ENCODE data around the gene AUTS2.

The AUTS2 gene

DNA sequence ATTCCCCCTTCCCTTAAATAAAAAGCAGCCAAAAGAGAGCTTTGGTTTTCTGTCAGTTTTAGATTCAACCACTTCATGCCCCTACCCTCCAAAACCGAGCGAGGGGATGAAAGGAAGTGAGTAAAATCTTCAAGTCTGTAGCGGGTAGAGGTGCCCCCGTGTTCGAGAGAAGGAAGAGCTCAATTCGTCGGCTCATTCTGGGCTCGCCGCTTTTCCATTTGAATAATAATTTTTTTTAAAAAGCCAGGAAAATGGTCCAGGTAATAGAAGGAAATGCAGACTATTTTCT is 1097.5 kb downstream of the AUTS2 start:
- no peak for DNase-seq

DNA sequence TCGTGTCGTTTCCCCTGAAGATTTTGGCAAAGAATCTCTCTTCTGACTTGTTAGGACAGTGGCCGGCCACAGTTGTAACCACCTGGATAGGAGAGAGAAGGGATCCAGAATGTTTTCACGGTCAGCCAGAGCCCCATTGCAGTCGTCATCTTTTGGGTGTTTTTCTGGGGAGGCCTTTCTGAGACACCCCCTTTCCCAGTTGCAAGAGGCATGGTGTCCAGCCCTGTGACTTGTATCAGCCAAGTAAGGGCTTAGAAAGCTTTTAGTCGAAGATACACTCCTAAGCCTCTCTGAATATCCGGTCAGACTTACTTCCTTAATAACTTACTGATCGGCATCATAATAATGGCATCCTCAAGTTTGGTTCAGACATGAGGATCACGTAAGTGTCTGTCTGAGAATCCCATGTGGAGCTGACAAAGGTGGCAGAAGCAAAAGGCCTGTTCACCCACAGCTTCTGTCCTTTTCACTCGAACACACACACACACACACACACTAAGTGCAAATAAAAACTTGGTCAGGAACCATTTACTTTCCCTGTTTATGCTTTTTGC is 1098.0 kb downstream of the AUTS2 start:
- DNase-seq = no peak

DNA sequence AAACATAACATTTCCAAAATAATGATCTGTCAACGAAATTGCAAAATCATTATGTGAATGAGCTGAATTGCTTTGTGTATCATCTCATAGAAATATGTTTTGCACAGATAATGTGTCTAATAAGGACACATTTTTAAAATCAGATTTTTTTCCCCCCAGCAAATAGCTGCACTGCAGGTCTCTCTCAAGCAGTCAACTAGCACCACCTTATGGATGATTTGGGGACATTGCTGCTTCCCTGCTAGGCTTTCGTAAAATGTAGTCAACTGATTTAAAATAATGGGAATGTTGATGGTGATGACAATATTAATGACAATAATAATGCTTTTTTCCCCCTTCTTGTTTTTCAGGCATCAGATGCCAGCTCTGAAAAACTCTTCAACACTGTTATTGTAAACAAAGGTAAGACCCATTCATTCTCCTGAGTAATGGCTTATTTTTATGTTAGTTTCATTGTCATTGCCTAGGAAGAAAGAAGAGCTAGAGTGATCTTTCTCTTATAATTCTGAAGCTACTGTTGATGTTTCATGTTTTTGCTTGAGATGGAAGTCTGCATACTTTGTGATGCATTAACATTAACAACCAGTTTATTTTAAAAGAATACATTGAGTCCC is 1100.1 kb downstream of the AUTS2 start:
- DNase-seq = no peak

DNA sequence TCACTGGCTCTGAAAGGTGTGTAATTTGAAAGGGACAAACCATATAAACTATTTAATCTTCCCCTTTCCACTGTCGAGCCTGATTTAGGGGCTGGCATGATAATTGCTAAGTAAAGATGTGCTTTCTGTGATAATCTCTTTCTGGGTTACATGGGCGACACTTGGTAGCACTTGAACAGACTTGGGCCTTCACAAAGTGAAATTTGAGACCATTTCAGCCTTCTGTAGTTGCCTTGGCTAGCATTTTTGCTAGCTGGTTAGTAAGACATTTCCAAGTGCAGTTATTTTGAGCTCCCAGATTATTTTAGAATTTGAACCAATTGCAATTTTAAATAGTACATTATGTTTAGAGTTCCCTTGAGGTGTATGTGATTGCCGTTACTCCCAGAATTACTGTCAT is 1101.0 kb downstream of the AUTS2 start:
- no peak for DNase-seq

DNA sequence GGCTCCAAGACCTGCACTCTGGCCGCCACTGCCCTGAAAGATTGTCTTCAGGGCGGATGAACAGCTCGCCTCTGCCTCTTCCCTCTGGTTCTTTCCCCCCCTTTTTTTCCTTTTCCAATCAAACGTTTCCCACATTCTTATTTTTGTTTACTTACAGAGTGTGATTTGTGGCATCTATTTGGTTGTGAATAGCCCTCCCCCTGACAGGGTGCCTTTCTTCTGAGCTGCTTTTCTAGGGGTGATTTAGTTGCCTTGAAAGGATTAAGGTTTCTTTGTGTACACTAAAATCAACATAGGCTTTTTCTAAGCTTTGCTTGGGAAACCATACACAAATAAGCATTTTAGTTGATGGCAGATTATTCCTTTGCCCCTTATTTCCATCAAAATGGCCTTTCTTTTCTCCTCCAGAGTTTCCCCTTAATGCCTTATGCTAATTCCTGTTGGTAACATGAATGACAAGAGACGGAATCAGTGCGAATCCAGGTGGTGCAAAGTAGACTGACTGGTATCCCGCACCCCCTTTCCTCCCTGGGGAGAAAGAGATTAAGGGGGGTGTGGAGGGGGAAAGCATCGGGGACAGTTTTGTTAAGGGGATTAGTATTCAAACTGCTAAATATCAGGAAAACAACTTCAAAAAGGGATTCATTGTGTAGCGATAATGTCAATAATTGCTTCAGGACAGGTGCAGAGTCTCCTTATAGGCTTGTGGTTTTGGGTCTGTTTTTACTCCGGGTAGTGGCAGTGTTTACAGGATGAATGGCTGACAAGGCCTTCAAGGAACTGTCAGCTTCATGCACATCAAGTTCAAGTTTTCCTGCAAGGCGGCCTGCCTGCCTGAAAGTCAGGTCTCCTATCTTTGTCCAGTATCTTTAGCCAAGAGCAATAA is 1102.0 kb downstream of the AUTS2 start:
- no peak for DNase-seq

DNA sequence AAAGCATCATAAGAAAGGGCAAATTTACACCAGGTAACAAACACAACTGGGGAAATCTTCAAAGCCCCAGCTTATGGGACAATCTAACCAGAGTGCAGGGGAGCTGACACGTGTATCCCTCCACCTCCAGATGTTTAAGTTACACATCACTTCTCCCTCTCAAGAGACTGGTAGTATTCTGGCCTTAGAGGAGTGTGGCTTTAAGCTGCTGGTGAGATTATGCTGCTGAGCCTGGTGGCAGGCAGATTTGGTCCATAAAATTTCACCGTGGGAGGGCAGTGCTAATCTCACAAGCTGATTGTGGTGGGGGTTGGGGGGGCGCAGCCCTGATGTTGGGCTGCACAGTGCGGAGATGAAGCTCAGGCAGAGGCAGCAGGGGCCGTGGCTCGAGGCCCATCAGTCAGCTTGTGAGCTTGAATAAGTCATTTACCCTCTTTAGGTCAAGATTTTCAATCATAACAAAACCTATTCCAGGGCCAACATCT is 1102.7 kb downstream of the AUTS2 start:
- no peak for DNase-seq

DNA sequence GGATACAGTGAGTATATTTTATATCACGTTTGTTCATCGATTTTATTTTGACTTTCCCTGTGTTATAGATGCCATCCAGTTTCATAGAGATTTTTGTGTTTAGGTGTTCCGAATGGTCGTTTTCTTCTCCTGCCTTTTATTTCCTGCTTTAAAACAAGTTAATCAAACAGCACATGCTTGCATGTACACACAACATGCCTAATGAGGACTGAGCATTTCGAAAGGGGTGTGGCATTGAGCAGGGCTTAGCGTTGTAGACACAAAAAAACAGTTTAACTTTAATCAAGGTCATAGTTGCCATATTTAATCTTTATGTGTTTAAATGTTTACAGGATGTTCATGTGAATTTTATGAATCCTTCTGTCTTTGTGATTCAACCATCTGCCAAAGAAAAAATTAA is 1103.2 kb downstream of the AUTS2 start:
- no peak for DNase-seq

DNA sequence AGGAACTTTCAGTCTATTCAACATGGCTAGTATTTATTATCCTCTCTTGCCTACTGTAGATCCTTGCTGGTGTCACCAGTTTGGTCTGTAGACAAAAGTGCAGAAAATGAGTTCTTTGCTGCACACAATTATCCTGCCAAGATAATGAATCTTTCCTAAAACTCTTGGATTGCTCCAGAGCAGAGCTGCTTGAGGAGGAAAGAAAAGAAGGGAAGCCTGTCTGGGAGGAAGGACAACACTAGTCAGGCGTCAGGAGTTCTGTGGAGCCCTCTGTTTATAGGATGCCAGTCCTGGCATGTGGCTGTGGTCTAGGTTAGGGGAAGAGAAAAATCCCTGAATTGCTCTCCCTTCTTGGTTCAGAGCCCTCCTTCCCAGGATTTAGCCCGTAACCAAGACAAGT is 1103.7 kb downstream of the AUTS2 start:
- DNase-seq = no peak

DNA sequence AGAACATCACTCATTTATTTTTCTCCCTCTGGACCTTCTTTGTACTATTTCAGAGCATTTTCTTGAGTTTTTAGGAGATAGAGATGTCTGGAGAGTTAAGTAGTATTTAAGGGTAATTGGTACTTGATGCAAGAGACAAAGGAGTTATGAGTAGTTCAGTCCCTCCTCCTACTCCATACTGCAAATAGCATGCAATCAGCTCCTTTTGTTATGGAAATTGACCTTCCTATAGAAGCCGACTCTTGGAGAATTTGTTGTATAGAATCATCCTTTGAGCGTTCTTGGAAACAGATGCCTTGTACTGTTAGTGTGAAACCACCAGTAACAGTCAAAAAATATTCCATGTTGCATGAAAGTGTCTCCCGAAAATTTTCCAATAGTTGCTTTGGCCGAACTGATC is 1105.5 kb downstream of the AUTS2 start:
- DNase-seq = no peak

DNA sequence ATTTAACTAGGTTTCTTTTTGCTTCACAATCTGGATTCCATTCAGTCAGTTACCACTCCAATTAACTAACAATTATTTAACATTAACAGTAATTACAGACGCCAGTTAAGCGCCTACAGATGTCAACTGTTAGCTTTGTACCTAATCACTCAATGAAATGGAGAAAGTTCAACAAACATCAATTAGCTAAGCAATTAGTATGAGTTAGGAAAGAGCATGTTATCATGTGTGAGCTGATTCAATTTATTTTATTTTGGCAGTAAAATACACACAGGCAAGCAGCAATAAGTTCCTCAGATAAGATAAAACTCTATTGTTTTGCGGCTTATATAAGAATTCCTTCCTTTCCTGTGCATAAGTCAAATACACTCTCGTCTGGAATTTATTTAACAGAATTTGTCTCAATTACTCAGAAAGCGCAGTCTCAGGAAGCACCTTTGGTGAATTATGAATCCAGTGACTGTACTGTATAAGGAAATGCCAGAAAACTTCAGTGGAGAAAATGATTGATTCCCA is 1106.6 kb downstream of the AUTS2 start:
- no peak for DNase-seq

DNA sequence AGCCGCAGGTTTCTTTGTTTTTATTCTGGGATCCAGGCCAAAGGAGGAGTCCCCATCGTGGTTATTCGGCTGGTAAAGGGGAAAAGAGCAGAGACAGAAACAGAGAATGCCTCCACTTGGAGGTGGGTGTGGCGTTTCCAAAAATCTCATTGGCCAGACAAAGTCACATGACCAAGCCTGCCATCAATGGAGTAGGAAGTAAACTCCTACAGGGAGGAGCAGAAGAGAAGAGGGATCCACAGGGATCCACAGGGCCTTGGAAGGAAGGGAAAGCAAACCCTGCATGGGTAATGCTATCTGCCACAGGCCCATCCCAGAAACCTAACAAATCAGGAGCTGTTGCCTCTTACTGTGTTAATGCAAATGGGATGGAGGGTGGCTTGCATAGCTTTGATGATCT is 1107.9 kb downstream of the AUTS2 start:
- no peak for DNase-seq

DNA sequence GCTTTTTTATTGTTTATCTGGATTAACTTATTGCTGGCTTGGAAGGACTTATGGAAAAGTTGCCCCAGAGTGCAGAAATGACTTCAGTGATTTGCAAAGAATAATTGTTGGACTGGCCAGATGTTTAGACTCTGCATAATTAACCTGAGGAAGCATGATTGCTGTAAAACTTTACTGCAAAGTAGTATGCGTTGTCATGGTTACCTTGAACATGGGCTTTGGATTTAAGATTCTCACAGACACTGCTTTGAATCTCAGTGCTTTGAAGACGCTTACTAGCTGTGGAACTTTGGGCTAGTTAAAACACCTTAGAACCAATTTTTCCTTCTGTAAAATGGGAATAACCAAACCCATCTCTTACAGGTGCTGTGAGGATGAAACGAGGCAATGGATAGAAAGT is 1108.4 kb downstream of the AUTS2 start:
- no peak for DNase-seq

DNA sequence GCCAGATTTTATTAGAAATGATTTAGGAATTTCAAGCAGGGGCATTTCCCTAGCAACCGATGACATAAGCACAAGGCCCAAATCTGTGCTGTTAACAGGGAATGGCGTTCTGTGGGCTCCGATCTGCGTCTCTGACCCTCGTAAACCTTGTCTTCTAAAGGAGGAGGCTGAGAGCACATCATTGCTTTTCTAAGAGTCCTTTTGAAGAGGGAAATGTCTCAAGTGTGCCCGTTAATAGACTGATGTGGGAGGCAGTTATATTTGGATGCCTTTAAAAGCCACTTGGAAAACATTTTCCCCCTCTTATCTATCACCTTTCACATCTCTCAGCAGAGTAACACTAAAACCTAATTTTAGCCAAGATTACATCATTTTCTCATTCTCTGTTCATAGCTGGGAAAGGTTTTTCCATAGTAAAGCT is 1109.6 kb downstream of the AUTS2 start:
- no peak for DNase-seq

DNA sequence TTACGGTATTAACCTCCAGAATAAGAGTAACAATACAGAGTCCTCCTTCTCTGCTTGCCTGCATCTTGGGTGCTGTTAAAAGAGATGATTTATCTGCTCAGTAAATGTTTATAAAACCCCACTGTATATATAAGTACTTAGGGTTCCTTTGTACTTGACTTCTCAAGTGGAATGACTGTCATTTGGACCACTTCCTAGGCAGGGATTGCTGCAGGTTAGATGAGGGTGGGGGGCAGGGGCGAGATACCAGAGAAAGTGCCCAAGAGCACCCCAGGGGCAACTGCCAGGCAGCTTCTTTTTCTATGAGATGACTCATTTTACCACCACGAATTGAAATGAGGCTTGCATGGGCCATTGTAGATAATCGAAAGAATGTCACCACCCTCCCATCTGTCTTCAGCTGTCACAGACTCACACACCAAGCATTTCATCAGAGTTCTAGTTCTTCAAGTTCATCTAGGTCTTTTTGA is 1111.8 kb downstream of the AUTS2 start:
- DNase-seq = no peak

DNA sequence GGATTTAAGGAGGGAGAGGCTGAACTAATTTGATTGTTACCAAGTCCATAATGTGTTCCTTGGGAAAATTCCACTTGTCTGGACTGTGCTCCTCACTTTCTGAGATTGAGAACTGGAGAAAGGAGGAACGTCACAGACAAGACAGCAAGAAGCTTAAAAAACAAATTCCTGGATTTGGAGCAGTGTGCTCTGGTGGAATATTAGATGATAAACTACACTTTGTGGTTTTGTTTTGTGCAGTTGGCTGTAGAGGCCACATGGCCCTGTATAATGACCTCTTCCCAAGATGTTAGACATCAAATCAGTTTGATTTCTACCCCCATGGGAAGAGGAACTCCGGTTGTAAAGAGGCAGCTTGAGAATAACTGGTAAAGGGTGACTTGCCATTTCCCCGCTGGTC is 1112.4 kb downstream of the AUTS2 start:
- no peak for DNase-seq

DNA sequence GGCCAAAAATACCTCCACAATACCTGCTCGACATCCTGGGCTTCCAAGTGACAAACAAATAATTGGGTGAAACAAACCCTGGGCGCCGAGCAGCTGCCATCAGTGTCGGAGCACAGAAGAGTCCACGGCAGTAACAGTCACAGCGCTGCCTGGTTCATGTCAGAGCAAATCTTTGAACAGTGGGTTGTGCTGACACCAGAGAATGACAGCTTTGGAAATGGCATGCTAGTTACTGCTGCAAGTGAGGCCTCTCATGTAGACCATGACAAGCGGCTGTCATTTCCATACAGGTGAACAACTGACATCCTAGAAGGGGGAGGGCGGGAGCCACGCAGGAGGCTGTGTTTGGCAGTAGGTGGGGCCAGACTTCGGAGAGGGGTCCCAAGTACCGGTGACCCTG is 1113.2 kb downstream of the AUTS2 start:
- DNase-seq = no peak

DNA sequence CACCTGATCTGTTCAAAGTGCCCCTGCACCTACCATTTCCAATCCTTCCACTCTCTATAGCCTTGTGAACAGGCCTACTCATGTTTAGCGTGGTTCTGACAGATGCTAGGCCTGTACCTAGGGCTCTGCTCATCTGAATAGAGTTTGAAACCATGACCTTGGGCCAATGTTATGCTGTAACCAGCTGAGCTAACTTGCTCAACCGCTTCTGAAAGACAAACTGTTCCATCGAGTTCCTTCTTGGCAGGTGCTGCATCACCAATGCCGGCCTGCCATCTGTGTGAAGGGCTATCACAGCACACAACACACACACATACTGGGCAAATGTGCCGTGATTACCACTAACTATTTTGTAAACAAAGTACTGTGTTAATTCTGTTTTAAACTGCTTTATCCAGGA is 1114.7 kb downstream of the AUTS2 start:
- no peak for DNase-seq

DNA sequence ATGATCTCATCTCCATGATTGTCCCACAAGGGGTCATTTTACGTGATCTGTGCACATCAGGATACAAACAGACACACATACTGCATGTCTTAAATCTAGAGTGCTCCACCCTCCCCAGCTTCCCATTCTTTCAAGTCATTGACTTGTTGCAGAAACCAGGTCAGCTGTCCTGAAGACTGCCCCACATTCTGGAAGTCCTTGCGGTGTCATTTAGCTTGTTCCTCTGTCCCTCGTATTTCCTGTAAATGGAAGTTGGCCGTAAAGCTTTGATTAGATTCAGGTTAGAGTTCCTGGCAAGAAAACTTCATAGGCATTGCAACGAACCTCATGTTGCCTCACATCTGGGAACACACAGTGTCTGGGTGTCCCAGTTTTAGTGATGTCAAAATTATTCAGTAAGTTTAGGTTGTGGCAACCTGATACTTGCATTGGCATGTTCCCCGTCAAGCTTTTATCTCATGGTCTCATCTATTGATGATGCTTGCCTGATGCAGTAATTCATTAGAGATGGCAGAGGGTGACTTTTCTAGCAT is 1116.3 kb downstream of the AUTS2 start:
- DNase-seq = no peak

DNA sequence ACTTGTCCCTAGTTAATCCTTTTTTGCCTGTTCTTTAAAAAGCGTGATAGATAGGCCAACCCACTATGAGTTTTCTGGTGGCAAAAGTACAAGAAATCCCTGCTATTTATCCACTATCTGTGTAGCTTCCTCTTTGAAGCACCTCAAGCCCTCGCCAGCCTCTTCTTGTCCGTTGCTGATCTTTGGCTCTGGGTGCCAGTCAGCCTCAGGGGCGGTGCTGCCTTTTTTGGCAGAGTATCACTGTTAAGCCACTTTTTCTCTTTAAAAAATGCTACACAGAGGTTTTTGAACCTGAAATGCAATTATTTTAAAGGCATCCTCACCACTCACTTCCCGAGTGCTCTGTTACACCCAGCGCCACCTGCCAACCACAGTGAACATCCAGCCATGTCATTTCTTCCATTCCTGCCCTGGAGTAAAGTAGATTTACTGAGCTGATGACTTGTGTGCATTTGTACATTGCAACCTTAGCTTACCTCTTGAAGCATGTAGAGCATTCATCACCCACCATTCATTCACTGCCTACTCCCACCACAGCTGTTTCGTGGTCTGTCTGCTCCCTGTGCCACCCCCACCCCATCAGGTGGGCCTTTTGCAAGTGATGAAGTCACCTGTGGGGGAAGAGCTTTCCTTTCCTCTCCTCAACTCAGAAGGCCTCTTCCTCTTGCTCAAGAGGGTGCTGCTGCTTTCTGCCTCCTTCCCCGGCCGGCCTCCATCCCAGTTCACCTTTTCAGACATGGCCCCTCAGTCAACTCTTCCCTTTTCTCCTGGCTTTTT is 1119.5 kb downstream of the AUTS2 start:
- DNase-seq = peak; percentile 4

DNA sequence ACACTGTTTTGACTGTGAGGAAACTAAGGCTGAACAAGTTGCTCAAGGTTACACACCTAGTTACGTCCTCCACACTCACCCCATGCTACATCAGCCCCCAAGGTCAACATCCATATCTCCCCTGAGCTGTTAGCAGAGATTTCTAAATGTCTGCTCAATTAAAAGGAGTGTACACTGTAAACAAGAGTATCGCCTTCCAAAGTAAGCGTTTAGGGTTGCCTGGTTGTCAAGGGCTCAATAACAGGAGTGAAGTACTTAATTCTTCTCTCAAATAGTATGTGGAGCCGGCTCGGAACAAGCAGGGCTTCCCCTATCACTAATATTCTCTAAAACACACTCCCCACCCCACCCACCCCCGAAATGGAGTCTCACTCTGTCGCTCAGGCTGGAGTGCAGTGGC is 1120.8 kb downstream of the AUTS2 start:
- no peak for DNase-seq

DNA sequence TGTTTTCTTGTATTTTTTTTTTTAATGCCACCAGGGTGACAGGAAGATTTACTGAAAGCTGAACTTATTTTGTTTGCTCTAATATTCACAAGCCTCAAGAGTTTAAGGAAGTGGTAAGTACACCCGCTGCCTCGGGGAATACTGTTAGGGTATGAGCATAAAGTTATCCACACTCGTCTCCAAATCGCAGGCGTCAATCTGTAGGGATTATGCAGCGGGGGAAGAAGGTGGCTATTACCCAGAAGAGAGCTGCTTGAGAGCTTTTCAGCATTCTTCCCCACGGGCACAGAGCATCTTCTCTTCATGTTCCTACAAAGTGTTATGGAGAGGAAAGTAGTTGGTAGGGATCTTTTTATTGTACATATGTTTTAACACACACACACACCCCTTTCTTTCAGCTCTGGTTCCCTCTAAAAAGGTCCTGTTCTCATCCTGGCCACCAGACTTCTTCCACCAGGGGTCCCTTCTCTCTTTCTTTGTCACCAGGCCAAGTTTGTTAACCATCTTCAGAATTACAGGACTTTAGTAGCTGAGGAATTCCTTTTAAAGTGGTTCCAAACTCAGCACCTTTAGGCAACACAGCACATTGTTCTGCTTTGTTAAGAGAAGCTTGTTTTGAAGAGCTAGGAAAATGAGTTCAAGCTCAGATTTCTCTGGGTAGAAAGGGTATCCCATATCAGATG is 1122.1 kb downstream of the AUTS2 start:
- no peak for DNase-seq

DNA sequence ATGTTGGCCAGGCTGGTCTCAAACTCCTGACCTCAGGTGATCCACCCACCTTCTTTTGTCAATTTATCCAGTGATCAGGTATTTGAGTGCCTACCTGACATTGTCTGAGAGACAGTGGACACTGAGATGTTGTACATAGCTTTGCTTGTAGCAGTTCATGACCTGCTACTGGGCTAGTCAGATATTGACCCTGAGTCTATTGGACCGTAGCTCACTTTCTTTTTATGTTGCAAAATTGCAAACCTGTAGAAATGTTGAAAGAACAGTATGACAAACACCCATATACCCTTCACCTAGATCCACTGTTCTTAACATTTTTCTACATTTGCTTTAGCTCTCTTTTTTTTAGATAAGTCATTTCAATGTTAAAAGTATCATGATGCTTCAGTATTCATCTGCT is 1123.2 kb downstream of the AUTS2 start:
- DNase-seq = no peak
